Gastrocnemius medialis (tissue), 4 donors: ENCODE results near the gene MOGAT3. TPM values are rescaled to one million over a fixed set of nuclear protein-coding genes. Genes with fewer than 3 reads are reported as not detected.

Experiments
- ATAC-seq, 2 donors: fragments of 150-250 bp; one replicate each; pipeline ENCODE4 v1.9.1; 2016
- DNase-seq, 2 donors: peaks; one replicate each; pipeline ENCODE4 v3.0.0-alpha.2; 2019
- H3K27ac ChIP-seq, 4 donors: fragments of 200-600 bp; sonication (generic); 1 replicate in 1 of 4; 2 replicates in 3 of 4; pipeline ENCODE4 v1.5.1; 2016 to 2018; ENCODE audit warnings: mild to moderate bottlenecking in 2 of 4, moderate library complexity in 1 of 4
- H3K27me3 ChIP-seq, 3 donors: fragments of 200-600 bp; sonication (generic) in 2 of 3; 1 replicate in 1 of 3; 2 replicates in 2 of 3; pipeline versions ENCODE4 v1.5.1 to v1.6.0; 2016 to 2019; ENCODE audit warnings: mild to moderate bottlenecking in 1 of 3, moderate library complexity in 1 of 3
- H3K36me3 ChIP-seq, 2 donors: fragments of 200-600 bp; sonication (generic) in 1 of 2; one replicate each; pipeline ENCODE4 v1.5.1; 2017 to 2018
- H3K4me1 ChIP-seq, 2 donors: fragments of 200-600 bp; sonication (generic) in 1 of 2; one replicate each; pipeline ENCODE4 v1.5.1; 2016 to 2017; ENCODE audit warnings: mild to moderate bottlenecking in 2 of 2
- H3K4me3 ChIP-seq, 4 donors: fragments of 200-600 bp; sonication (generic) in 3 of 4; 1 replicate in 1 of 4; 2 replicates in 3 of 4; pipeline ENCODE4 v1.5.1; 2016 to 2019; ENCODE audit warnings: mild to moderate bottlenecking in 2 of 4
- H3K9me3 ChIP-seq, 3 donors: fragments of 200-600 bp; sonication (generic) in 2 of 3; 1 replicate in 1 of 3; 2 replicates in 2 of 3; pipeline ENCODE4 v1.5.1; 2016 to 2019
- POLR2A ChIP-seq, 2 donors: fragments of 450-650 bp; IDR thresholded peaks; one replicate each; pipeline ENCODE4 v1.6.1; 2017; ENCODE audit warnings: antibody characterized with exemption in 2 of 2, mild to moderate bottlenecking in 2 of 2, moderate library complexity in 2 of 2
- in situ Hi-C, 4 donors: fragments of 200-750 bp; cut with MboI; loops; one replicate each; pipeline versions ENCODE4 v1.15.0 to v1.8.0; 2017; ENCODE audit warnings: low sequenced_read_pairs in 4 of 4
- intact Hi-C: fragments of 100-400 bp; cut with DNase I; formaldehyde crosslinking; loops from one replicate; pipeline ENCODE4 v1.15.1; 2023; ENCODE audit warnings: low total_unique reads
- microRNA-seq, 2 donors: library from miRNA; unstranded; fragments of <30 nt; microRNA quantifications; one replicate each; pipeline ENCODE4, GENCODE V29; 2016; ENCODE audit warnings: borderline replicate concordance in 2 of 2
- total RNA-seq, 4 donors: library from RNA; depleted of rRNA; stranded (reverse); fragments of >200 nt; gene quantifications; one replicate each; pipeline versions ENCODE4 v1.1.0 to v1.2.3, GENCODE V29; 2016
- TF ChIP-seq, protein P1 (sequence below), 5 experiments: fragments of 450-650 bp in 3 of 5; fragments of 200-600 bp in 2 of 5; sonication (generic) in 2 of 5; IDR thresholded peaks in 4 of 5; conservative IDR thresholded peaks in 1 of 5; 1 replicate in 4 of 5; 2 replicates in 1 of 5; pipeline ENCODE4 v1.5.1; 2016 to 2019; ENCODE audit warnings: antibody characterized with exemption in 5 of 5, mild to moderate bottlenecking in 3 of 5, moderate library complexity in 3 of 5

MOGAT3 gene
- total RNA-seq, 4 donors from 2014 or later, result not detected

DNA sequence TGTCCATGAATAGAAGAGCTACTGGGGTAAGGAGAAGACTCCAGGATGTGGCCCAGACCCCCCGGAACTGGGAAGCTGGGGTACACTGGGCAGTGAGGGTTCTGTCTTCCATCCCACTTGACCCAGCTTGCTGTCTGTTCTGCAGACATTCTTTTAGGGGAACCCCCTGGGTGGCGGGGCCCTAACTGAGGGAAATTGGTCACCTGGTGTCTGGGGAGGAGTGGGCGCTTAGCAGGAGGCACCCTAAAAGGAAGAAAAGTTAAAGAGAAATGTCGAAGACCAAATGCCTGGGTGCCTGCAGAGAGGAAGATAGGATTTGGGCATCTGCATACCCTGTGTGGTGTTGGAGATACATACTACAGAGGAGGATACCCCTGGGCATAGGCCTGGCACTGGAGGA lies 45.5 kb downstream of the MOGAT3 start:
- Histone ChIP-seq H3K4me1 (peaks cover 11 to 13% of the 10 kb centered on the region in 2 donors), H3K36me3 (peaks cover 0 to 17% of the 10 kb centered on the region in 2 donors), H3K9me3 (no peaks in the 10 kb centered on the region), H3K4me3 (peak overlapping the region; percentile 81 to 95 (median 90)), H3K27me3 (no peaks in the 10 kb centered on the region), H3K27ac (peak overlapping the region in 1 of 4 donors; percentile 50)
- no peak for ATAC-seq
- TF ChIP-seq POLR2A (IDR thresholded peaks at IDR 0.05), result no peak
- TF ChIP-seq, protein P1, sequence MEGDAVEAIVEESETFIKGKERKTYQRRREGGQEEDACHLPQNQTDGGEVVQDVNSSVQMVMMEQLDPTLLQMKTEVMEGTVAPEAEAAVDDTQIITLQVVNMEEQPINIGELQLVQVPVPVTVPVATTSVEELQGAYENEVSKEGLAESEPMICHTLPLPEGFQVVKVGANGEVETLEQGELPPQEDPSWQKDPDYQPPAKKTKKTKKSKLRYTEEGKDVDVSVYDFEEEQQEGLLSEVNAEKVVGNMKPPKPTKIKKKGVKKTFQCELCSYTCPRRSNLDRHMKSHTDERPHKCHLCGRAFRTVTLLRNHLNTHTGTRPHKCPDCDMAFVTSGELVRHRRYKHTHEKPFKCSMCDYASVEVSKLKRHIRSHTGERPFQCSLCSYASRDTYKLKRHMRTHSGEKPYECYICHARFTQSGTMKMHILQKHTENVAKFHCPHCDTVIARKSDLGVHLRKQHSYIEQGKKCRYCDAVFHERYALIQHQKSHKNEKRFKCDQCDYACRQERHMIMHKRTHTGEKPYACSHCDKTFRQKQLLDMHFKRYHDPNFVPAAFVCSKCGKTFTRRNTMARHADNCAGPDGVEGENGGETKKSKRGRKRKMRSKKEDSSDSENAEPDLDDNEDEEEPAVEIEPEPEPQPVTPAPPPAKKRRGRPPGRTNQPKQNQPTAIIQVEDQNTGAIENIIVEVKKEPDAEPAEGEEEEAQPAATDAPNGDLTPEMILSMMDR (IDR thresholded peaks at IDR 0.05 in 4 of 5, conservative IDR thresholded peaks at IDR 0.05 in 1 of 5), result no peak
- no peak for DNase-seq
- intact Hi-C loops, result no loop called here
- in situ Hi-C loops, result no loop called here

DNA sequence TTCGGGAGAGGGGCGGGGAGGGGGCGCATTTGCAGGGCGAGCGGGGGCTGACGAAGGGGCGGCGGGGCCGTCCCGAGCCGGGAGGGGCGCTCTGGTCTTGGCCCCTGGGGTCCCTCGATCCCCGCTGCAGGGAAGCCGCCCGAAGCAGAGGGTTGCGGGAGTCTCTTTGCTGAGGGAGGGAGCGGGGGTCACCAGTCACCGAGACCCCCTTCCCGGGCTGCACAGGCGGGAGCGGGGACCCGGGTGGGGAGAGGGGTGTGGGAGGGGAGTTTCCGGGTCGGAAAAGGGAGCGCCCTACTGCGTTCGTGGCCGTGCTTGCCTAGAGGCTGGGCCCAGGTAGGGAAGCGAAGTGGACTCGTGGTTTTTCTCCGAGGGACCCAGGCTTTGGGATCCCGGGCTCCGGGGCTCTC lies 46.1 kb downstream of the MOGAT3 start:
- Histone ChIP-seq H3K4me1 (peaks cover 11 to 13% of the 10 kb centered on the region in 2 donors), H3K9me3 (no peaks in the 10 kb centered on the region), H3K27ac (peak overlapping the region in 2 of 4 donors; percentile 13 to 50), H3K36me3 (peaks cover 0 to 17% of the 10 kb centered on the region in 2 donors), H3K4me3 (peak overlapping the region; percentile 81 to 95 (median 90)), H3K27me3 (no peaks in the 10 kb centered on the region)
- no peak for TF ChIP-seq POLR2A (IDR thresholded peaks at IDR 0.05)
- TF ChIP-seq, protein P1 (IDR thresholded peaks at IDR 0.05 in 4 of 5, conservative IDR thresholded peaks at IDR 0.05 in 1 of 5), result no peak
- in situ Hi-C loops (no loop called here), intact Hi-C loops (loop anchor here (1.0 kb wide), 1 partner anchor 11 kb away; the partner anchor contains the start of gene VGF)
- DNase-seq, result no peak
- peak; percentile 15 to 17 for ATAC-seq

DNA sequence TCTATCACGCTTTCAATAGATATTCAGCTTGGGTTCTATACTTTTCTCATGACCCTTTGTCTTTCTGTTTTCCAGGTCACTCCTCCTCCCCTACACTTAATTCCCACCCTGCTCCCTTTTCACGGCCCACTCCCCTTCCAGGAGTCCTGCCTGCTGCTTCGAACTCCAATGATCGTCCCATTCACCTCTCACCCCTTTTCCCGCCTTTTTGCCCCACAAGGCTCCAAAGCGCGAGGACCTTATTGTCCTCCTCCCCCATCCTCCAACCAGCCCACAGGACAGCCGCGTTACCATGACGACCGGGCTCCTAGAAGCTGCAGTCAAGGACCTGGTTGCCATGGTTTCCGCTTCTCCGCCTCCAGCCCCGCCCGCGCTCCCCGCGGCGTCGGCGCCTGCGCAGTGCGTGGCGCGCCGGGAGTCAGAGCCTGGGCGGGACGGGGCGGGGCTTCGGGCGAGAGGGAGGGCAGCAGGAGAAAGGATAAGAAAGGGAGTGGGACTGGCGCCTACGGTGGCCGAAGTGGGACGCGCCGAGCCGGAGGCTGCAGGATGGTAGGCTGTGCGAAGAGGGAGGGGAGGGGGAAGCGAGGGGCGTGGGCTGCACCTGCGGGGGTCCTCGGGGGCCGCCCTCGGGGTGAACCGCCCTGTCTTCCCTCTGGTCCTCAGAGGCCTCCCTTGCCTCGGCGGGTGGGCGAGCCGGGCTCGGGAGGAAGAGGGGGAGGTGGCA lies 46.7 kb downstream of the MOGAT3 start, which contains the start of gene AP1S1:
AP1S1 (plus strand) TSS at position 508 of the 724 bp plus-strand sequence; CDS start at position 547, 39 bp downstream.
- intact Hi-C loops (loop anchor here (1.0 kb wide), 1 partner anchor 11 kb away; the partner anchor contains the start of gene VGF), in situ Hi-C loops (no loop called here)
- Histone ChIP-seq H3K27ac (peak within 1 kb of the TSS in 2 of 4 donors; percentile 13 to 50), H3K9me3 (no peaks in the 10 kb centered on the region), H3K36me3 (peaks cover 0 to 14% of the 10 kb centered on the region in 2 donors), H3K4me1 (peaks cover 11 to 13% of the 10 kb centered on the region in 2 donors), H3K27me3 (peaks cover 0 to 3% (median 2%) of the 10 kb centered on the region in 3 donors), H3K4me3 (peak within 1 kb of the TSS; percentile 81 to 95 (median 90))
- no peak for TF ChIP-seq POLR2A (IDR thresholded peaks at IDR 0.05)
- TF ChIP-seq, protein P1 (IDR thresholded peaks at IDR 0.05 in 4 of 5, conservative IDR thresholded peaks at IDR 0.05 in 1 of 5), result no peak
- ATAC-seq, result peak; percentile 92 to 95
- peak; percentile 80 to 89 for DNase-seq

DNA sequence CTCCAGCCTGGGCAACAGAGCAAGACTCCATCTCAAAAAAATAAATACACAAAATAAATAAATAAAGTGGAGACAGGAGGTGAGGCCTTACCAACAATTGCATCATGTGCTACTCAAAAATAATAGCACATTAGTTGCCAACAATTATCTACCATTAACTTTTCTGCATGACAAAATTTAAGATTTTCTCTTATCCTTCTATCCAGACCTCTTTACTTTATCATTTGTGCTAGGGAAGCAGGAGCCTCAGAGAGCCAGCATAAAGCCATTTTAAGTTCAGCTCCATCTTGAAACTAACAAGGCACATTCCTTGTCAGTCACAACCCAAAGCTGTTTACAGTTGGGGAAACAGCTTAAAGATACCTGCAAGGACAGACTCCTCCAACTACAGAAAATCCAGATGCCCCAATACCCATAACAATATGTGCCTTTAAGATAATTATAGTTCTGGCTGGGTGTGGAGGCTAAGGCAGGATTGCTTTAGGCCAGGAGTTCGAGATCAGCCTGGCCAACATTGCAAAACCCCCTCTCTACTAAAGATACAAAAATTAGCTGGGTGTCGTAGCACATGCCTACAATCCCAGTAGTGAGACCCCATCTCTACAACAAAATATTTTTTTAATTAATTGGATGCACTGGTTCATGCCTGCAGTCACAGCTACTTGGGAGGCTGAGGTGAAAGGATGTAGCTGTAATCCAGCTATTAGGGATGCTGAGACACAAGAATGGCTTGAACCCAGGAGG lies 48.8 kb downstream of the MOGAT3 start:
- no peak overlapping the region for H3K4me3 ChIP-seq
- H3K27ac ChIP-seq, result no peak overlapping the region
- no peak for DNase-seq
- H3K36me3 ChIP-seq, result no peaks in the 10 kb centered on the region
- intact Hi-C loops (no loop called here), in situ Hi-C loops (no loop called here)
- peaks cover 0 to 9% (median 9%) of the 10 kb centered on the region in 3 donors for H3K27me3 ChIP-seq
- H3K9me3 ChIP-seq, result no peaks in the 10 kb centered on the region
- TF ChIP-seq POLR2A (IDR thresholded peaks at IDR 0.05), result no peak
- TF ChIP-seq, protein P1 (IDR thresholded peaks at IDR 0.05 in 4 of 5, conservative IDR thresholded peaks at IDR 0.05 in 1 of 5), result no peak
- H3K4me1 ChIP-seq, result peaks cover 11 to 13% of the 10 kb centered on the region in 2 donors
- no peak for ATAC-seq

Small RNAs within 50 kb of the gene (microRNA-seq; reads per million reads assigned to microRNA genes)
- gene MIR4653, result 0 reads per million in 2 donors

Other genes starting within 250 kb of the MOGAT3 start
- gene MUC12, start 231.5 kb downstream of the MOGAT3 start, total RNA-seq, result 1 to 10 TPM in 1 of 4 donors, not detected in 3; 1.4 TPM
- gene MUC17, start 181.0 kb downstream of the MOGAT3 start, total RNA-seq, result under 1 TPM in 1 of 4 donors, not detected in 3; 0.05 TPM
- 10 to 100 TPM in 1 of 4 donors, 1 to 10 TPM in 3; 4.2 to 11.4 (median 6.9) TPM for gene TRIM56, start 115.6 kb downstream of the MOGAT3 start, total RNA-seq
- gene SERPINE1, start 73.9 kb downstream of the MOGAT3 start, total RNA-seq, result 10 to 100 TPM in 3 of 4 donors, 1 to 10 TPM in 1; 5.9 to 21.7 (median 12.3) TPM
- 10 to 100 TPM in 3 of 4 donors, 1 to 10 TPM in 1; 5.5 to 24.4 (median 15.6) TPM for gene AP1S1, start 46.6 kb downstream of the MOGAT3 start, total RNA-seq
- gene VGF, start 35.5 kb downstream of the MOGAT3 start, total RNA-seq, result not detected
- not detected for gene NAT16, start 20.7 kb downstream of the MOGAT3 start, total RNA-seq
- 10 to 100 TPM in 3 of 4 donors, 1 to 10 TPM in 1; 8.2 to 24.2 (median 15.5) TPM for gene PLOD3, start 16.5 kb upstream of the MOGAT3 start, total RNA-seq
- gene ZNHIT1, start 17.1 kb upstream of the MOGAT3 start, total RNA-seq, result 10 to 100 TPM; 66.7 to 83.9 (median 71.9) TPM
- gene CLDN15, start 36.8 kb upstream of the MOGAT3 start, total RNA-seq, result 1 to 10 TPM in 3 of 4 donors, under 1 TPM in 1; 0.87 to 3.2 (median 1.4) TPM
- 100 to 1,000 TPM; 319 to 467 (median 364) TPM for gene FIS1, start 44.0 kb upstream of the MOGAT3 start, total RNA-seq
- 10 to 100 TPM; 13.4 to 32.3 (median 28.9) TPM for gene IFT22, start 120.8 kb upstream of the MOGAT3 start, total RNA-seq
- not detected for gene COL26A1, start 161.8 kb upstream of the MOGAT3 start, total RNA-seq